Urinary bladder (tissue), 4 donors: ENCODE results near the gene MAPK8IP1. TPM values are rescaled to one million over a fixed set of nuclear protein-coding genes. Genes with fewer than 3 reads are reported as not detected.

ENCODE experiments used
- DNase-seq: peaks from one replicate; pipeline ENCODE4 v3.0.0-alpha.2; 2015; ENCODE audit errors: extremely low spot score
- H3K27ac ChIP-seq: one replicate; pipeline ENCODE4 v1.5.1; 2013; ENCODE audit warnings: low read depth, mild to moderate bottlenecking, moderate library complexity
- H3K36me3 ChIP-seq: one replicate; pipeline ENCODE4 v1.6.1; 2013; ENCODE audit warnings: mild to moderate bottlenecking, moderate library complexity; ENCODE audit not compliant: insufficient read depth
- H3K4me1 ChIP-seq: one replicate; pipeline ENCODE4 v1.6.1; 2013; ENCODE audit warnings: mild to moderate bottlenecking, moderate library complexity; ENCODE audit not compliant: insufficient read depth
- H3K4me3 ChIP-seq: one replicate; pipeline ENCODE4 v1.5.1; 2013; ENCODE audit warnings: low read depth, low read length
- WGBS: extraction: QIAGEN DNeasy Blood & Tissue Kit; methylation state at CpG from one replicate; pipeline ENCODE4 v1.1.7; 2013; 5-methylcytosine and 5-hydroxymethylcytosine counted together
- polyA plus RNA-seq: library from polyadenylated mRNA; stranded (reverse); fragments of 200-250 nt; gene quantifications from one replicate; pipeline ENCODE4 v1.2.3, GENCODE V29; 2013
- total RNA-seq: library from RNA; depleted of rRNA; stranded (reverse); fragments of >200 nt; gene quantifications from one replicate; pipeline ENCODE4 v1.2.3, GENCODE V29; 2014
- donor health status: healthy with polysubstance abuse.
- donor health status: healthy.

The MAPK8IP1 gene
- total and polyA plus RNA-seq, 2 donors: 8.3 to 11.0 TPM

- Histone ChIP-seq H3K4me3 (no peak overlapping the region), H3K36me3 (no peaks in the 10 kb centered on the region), H3K27ac (no peak overlapping the region), H3K4me1 (peaks cover 1% of the 10 kb centered on the region)
- WGBS: 62% methylated on average over 12 of the region's 12 CpGs
- no peak for DNase-seq
Measured at GRCh38 chr11:45926001-45926401, 40.5 kb downstream of the MAPK8IP1 start.

GRCh38 chr11:45926536-45927331, 41.3 kb downstream of the MAPK8IP1 start:
- no peaks in the 10 kb centered on the region for H3K36me3 ChIP-seq
- no peak for DNase-seq
- H3K4me1 ChIP-seq: peaks cover 1% of the 10 kb centered on the region
- no peak overlapping the region for H3K27ac ChIP-seq
- 91% methylated on average over 12 of the region's 12 CpGs for WGBS
- H3K4me3 ChIP-seq: no peak overlapping the region

- 76% methylated on average over 15 of the region's 15 CpGs for WGBS
- Histone ChIP-seq H3K27ac (no peak overlapping the region), H3K4me3 (no peak overlapping the region), H3K4me1 (peaks cover 1% of the 10 kb centered on the region), H3K36me3 (no peaks in the 10 kb centered on the region)
- DNase-seq: no peak
Measured at GRCh38 chr11:45927332-45927683, 41.9 kb downstream of the MAPK8IP1 start.

- Histone ChIP-seq H3K4me3 (no peak overlapping the region), H3K36me3 (no peaks in the 10 kb centered on the region), H3K4me1 (peaks cover 1% of the 10 kb centered on the region), H3K27ac (no peak overlapping the region)
- 93% methylated on average over 27 of the region's 27 CpGs for WGBS
- no peak for DNase-seq
Measured at GRCh38 chr11:45927684-45928413, 42.4 kb downstream of the MAPK8IP1 start.

- Histone ChIP-seq H3K4me3 (no peak overlapping the region), H3K4me1 (no peaks in the 10 kb centered on the region), H3K27ac (no peak overlapping the region), H3K36me3 (peaks cover under 1% of the 10 kb centered on the region)
- DNase-seq: no peak
- WGBS: 78% methylated on average over 13 of the region's 13 CpGs
Measured at GRCh38 chr11:45928535-45929215, 43.2 kb downstream of the MAPK8IP1 start.

GRCh38 chr11:45929486-45930030, 44.1 kb downstream of the MAPK8IP1 start:
- DNase-seq: no peak
- 72% methylated on average over 10 of the region's 10 CpGs for WGBS

GRCh38 chr11:45930031-45930794, 44.8 kb downstream of the MAPK8IP1 start:
- H3K4me1 ChIP-seq: no peaks in the 10 kb centered on the region
- no peak overlapping the region for H3K27ac ChIP-seq

More at GRCh38 chr11:45929486-45930030, 44.1 kb downstream of the MAPK8IP1 start:
- no peak overlapping the region for H3K27ac ChIP-seq
- H3K4me1 ChIP-seq: no peaks in the 10 kb centered on the region
- H3K36me3 ChIP-seq: peaks cover 3% of the 10 kb centered on the region
- no peak overlapping the region for H3K4me3 ChIP-seq

GRCh38 chr11:45930951-45931570, 45.6 kb downstream of the MAPK8IP1 start:
- 73% methylated on average over 8 of the region's 8 CpGs for WGBS
- H3K27ac ChIP-seq: no peak overlapping the region
- peaks cover 6% of the 10 kb centered on the region for H3K36me3 ChIP-seq
- DNase-seq: peak; percentile 15
- H3K4me3 ChIP-seq: no peak overlapping the region
- no peaks in the 10 kb centered on the region for H3K4me1 ChIP-seq

More at GRCh38 chr11:45930031-45930794, 44.8 kb downstream of the MAPK8IP1 start:
- 72% methylated on average over 14 of the region's 14 CpGs for WGBS
- no peak for DNase-seq
- no peak overlapping the region for H3K4me3 ChIP-seq
- peaks cover 6% of the 10 kb centered on the region for H3K36me3 ChIP-seq

GRCh38 chr11:45931739-45932138, 46.3 kb downstream of the MAPK8IP1 start:
- Histone ChIP-seq H3K27ac (no peak overlapping the region), H3K4me1 (no peaks in the 10 kb centered on the region), H3K36me3 (peaks cover 6% of the 10 kb centered on the region), H3K4me3 (no peak overlapping the region)
- WGBS: 89% methylated on average over 10 of the region's 10 CpGs
- no peak for DNase-seq

GRCh38 chr11:45932217-45932616, 46.8 kb downstream of the MAPK8IP1 start:
- no peaks in the 10 kb centered on the region for H3K4me1 ChIP-seq
- WGBS: 89% methylated on average over 8 of the region's 8 CpGs
- no peak for DNase-seq
- H3K27ac ChIP-seq: no peak overlapping the region
- peaks cover 6% of the 10 kb centered on the region for H3K36me3 ChIP-seq
- no peak overlapping the region for H3K4me3 ChIP-seq

- 77% methylated on average over 15 of the region's 15 CpGs for WGBS
- Histone ChIP-seq H3K36me3 (peaks cover 6% of the 10 kb centered on the region), H3K4me3 (no peak overlapping the region), H3K4me1 (no peaks in the 10 kb centered on the region), H3K27ac (no peak overlapping the region)
- DNase-seq: no peak
Measured at GRCh38 chr11:45933131-45933831, 47.8 kb downstream of the MAPK8IP1 start.

- WGBS: 89% methylated on average over 21 of the region's 21 CpGs
- H3K4me3 ChIP-seq: no peak overlapping the region
- peaks cover 6% of the 10 kb centered on the region for H3K36me3 ChIP-seq
Measured at GRCh38 chr11:45933846-45934579, 48.6 kb downstream of the MAPK8IP1 start.

More at GRCh38 chr11:45933846-45934579, 48.6 kb downstream of the MAPK8IP1 start:
- no peaks in the 10 kb centered on the region for H3K4me1 ChIP-seq
- H3K27ac ChIP-seq: no peak overlapping the region
- DNase-seq: no peak
